ENCODE measurements around the gene FGD3. TPM values are rescaled to one million over a fixed set of nuclear protein-coding genes. Genes with fewer than 3 reads are reported as not detected.

FGD3 gene
- total RNA-seq, 2 experiments from 2014 or later = 91.0 to 95.7 TPM

DNA sequence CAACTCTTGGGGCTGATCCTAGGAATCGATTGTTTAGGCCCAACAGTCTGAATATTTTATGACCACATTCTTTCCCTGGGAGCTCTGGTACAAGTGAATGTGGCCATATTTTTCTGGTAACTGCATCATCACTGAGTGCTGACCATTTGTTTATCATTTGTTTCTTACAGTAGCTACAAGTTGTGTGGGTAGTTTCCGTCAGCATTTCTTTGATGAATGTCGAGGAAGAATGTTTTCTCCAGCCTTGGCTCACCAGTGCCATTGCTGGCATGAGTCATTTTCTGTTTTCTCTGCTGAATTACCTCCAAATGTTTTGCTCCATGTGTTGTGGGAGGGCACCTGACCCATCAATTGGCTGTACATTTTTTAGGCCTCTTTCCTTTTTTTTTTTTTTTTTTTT lies 134.6 kb downstream of the FGD3 start:
- Histone ChIP-seq H3K36me3 (ENCODE audit: insufficient read depth, low read length) (peaks cover 89% of the 10 kb centered on the region), H3K27ac (ENCODE audit: low read depth in 1 of 2, low read length in 2 of 2) (peak overlapping the region in 1 of 2 donors; percentile 29), H3K9me3 (ENCODE audit: control insufficient read depth in 1 of 2, insufficient read depth in 1 of 2, low read length in 2 of 2) (peaks cover 0 to 16% of the 10 kb centered on the region in 2 experiments), H3K4me3 (ENCODE audit: low read length) (no peak overlapping the region), H3K4me1 (ENCODE audit: insufficient read depth, low read length) (peaks cover 44% of the 10 kb centered on the region), H3K27me3 (ENCODE audit: control insufficient read depth in 1 of 2, insufficient read depth in 2 of 2, low read length in 2 of 2) (no peaks in the 10 kb centered on the region)
- Mint-ChIP-seq H3K27ac (peak overlapping the region; percentile 71), H3K4me1 (ENCODE audit: low read depth) (peaks cover 32% of the 10 kb centered on the region), H3K36me3 (ENCODE audit: low read depth) (peaks cover 86% of the 10 kb centered on the region), H3K27me3 (no peaks in the 10 kb centered on the region), H3K9me3 (no peaks in the 10 kb centered on the region), H3K4me3 (no peak overlapping the region)
- TF ChIP-seq, protein P1, sequence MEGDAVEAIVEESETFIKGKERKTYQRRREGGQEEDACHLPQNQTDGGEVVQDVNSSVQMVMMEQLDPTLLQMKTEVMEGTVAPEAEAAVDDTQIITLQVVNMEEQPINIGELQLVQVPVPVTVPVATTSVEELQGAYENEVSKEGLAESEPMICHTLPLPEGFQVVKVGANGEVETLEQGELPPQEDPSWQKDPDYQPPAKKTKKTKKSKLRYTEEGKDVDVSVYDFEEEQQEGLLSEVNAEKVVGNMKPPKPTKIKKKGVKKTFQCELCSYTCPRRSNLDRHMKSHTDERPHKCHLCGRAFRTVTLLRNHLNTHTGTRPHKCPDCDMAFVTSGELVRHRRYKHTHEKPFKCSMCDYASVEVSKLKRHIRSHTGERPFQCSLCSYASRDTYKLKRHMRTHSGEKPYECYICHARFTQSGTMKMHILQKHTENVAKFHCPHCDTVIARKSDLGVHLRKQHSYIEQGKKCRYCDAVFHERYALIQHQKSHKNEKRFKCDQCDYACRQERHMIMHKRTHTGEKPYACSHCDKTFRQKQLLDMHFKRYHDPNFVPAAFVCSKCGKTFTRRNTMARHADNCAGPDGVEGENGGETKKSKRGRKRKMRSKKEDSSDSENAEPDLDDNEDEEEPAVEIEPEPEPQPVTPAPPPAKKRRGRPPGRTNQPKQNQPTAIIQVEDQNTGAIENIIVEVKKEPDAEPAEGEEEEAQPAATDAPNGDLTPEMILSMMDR (IDR thresholded peaks at IDR 0.05) = no peak
- peak in 1 of 14 experiments; percentile 14 for DNase-seq
- ChIA-PET CTCF (interaction anchor here (0.7 kb wide), 1 partner anchor 49 kb away, joined by 4 read pairs; no protein-coding TSS in a partner anchor), POLR2A (interaction anchor here (1.1 to 3.2 kb wide), 3 partner anchors 10 to 18 kb away, joined by 4 to 10 read pairs (median 5); no protein-coding TSS in a partner anchor)
- intact Hi-C loops (cut with DNase I, micrococcal nuclease) = no loop called here
- no peak for ATAC-seq (ENCODE audit: poor library complexity)

DNA sequence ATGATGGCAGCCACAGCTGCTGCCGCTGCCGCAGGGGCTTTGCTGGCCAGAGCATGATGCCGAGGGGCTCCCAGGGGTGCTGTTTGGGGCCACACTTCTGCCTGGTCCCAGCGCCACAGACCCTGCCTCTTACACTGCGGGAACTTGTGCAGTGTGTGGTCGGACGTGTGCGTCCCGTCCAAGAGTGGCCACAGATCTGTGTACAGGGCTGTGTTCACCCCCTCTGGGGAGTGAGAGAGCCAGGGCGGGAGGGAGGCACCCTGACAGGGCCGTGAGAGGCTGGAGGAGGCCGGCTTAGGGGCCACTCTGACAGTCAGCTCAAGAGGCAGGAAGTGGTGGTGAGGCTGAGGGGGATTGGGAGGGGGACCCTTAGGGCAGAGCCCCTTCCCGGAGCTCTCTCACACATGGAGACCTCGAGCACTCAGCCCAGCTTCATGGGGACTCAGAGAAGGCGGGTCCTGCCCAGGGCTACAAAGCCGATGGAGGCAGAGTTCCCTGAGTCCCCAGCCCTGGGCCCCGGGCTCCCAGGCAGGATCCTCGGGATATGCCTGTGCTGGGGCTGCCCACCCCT lies 135.6 kb downstream of the FGD3 start:
- Histone ChIP-seq H3K4me3 (ENCODE audit: low read length) (no peak overlapping the region), H3K9me3 (ENCODE audit: control insufficient read depth in 1 of 2, insufficient read depth in 1 of 2, low read length in 2 of 2) (peaks cover 0 to 16% of the 10 kb centered on the region in 2 experiments), H3K36me3 (ENCODE audit: insufficient read depth, low read length) (peaks cover 87% of the 10 kb centered on the region), H3K27me3 (ENCODE audit: control insufficient read depth in 1 of 2, insufficient read depth in 2 of 2, low read length in 2 of 2) (no peaks in the 10 kb centered on the region), H3K4me1 (ENCODE audit: insufficient read depth, low read length) (peaks cover 34% of the 10 kb centered on the region), H3K27ac (ENCODE audit: low read depth in 1 of 2, low read length in 2 of 2) (peak overlapping the region; percentile 54 to 80)
- H3K4me3 Mint-ChIP-seq = no peak overlapping the region
- H3K4me1 Mint-ChIP-seq (ENCODE audit: low read depth) = peaks cover 24% of the 10 kb centered on the region
- ChIA-PET POLR2A (interaction anchor here (1.0 to 3.2 kb wide), 5 partner anchors 13 to 113 kb away, joined by 3 to 10 read pairs (median 7); partner anchors contain the start of gene CARD19), CTCF (interaction anchor here (1.5 kb wide), 1 partner anchor 53 kb away, joined by 3 read pairs; no protein-coding TSS in a partner anchor)
- ATAC-seq (ENCODE audit: poor library complexity) (peak; percentile 32), DNase-seq (peak in 4 of 14 experiments; percentile 19 to 32 (median 24))
- TF ChIP-seq, protein P1 (IDR thresholded peaks at IDR 0.05) = no peak
- peaks cover 83% of the 10 kb centered on the region for H3K36me3 Mint-ChIP-seq (ENCODE audit: low read depth)
- peak overlapping the region; percentile 97 for H3K27ac Mint-ChIP-seq
- no peaks in the 10 kb centered on the region for H3K27me3 Mint-ChIP-seq
- no peaks in the 10 kb centered on the region for H3K9me3 Mint-ChIP-seq
- intact Hi-C loops (cut with DNase I, micrococcal nuclease) = no loop called here

DNA sequence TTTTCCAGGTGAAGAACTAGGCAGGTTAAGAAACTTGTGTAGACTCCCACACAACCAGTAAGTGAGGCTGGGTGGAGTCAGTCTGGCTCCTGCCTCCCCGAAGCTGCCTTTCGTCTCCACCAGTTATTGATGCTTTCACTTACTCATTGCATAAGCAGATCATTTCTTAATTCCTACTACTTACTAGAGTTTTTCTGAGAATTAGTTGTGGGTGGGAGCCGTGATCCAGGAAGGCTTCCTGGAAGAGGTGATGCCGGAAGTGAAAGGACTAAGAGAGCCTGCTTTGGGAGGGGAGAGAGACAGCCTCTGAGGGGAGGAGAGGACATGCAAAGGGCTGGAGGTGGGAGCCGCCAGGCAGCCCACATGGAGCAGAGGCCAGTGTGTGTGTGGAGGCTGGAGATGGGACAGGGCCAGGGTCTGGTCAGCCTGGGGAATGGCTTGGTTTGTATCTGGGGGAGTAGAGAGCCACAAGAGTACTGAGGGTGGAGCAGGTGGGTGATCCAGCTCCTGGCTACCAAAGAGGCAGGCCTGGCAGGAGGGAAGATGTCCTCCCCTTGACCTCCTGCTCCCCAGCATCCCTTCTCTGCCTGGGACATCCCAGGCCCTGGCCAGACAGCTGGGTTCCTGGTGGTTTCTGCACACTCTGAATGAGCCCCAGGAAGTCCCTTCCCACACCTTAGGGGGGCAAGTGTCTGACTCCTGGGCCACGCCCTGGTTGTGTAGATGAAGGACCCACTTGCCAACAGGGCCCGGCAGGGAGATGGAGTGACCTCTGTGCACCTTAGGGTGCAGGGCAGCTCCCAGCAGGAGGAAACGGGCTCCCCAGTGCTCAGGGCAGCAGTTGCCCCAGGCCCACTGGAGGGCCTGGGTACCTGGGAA lies 136.5 kb downstream of the FGD3 start:
- peak in 3 of 14 experiments; percentile 21 to 39 (median 32) for DNase-seq
- Mint-ChIP-seq H3K4me3 (peak overlapping the region; percentile 71), H3K4me1 (ENCODE audit: low read depth) (peaks cover 24% of the 10 kb centered on the region), H3K36me3 (ENCODE audit: low read depth) (peaks cover 90% of the 10 kb centered on the region), H3K27ac (peak overlapping the region; percentile 97), H3K9me3 (no peaks in the 10 kb centered on the region), H3K27me3 (no peaks in the 10 kb centered on the region)
- TF ChIP-seq, protein P1 (IDR thresholded peaks at IDR 0.05) = no peak
- Histone ChIP-seq H3K36me3 (ENCODE audit: insufficient read depth, low read length) (peaks cover 87% of the 10 kb centered on the region), H3K27me3 (ENCODE audit: control insufficient read depth in 1 of 2, insufficient read depth in 2 of 2, low read length in 2 of 2) (no peaks in the 10 kb centered on the region), H3K27ac (ENCODE audit: low read depth in 1 of 2, low read length in 2 of 2) (peak overlapping the region; percentile 66 to 80), H3K4me3 (ENCODE audit: low read length) (no peak overlapping the region), H3K9me3 (ENCODE audit: control insufficient read depth in 1 of 2, insufficient read depth in 1 of 2, low read length in 2 of 2) (peaks cover 0 to 16% of the 10 kb centered on the region in 2 experiments), H3K4me1 (ENCODE audit: insufficient read depth, low read length) (peaks cover 33% of the 10 kb centered on the region)
- intact Hi-C loops (cut with DNase I, micrococcal nuclease) = no loop called here
- ChIA-PET CTCF (interaction anchor here (1.5 kb wide), 1 partner anchor 54 kb away, joined by 3 read pairs; no protein-coding TSS in a partner anchor), POLR2A (interaction anchor here (0.9 to 1.9 kb wide), 7 partner anchors 12 to 114 kb away, joined by 3 to 10 read pairs (median 4); partner anchors contain the start of gene CARD19)
- peak; percentile 84 for ATAC-seq (ENCODE audit: poor library complexity)
